ENCODE measurements around the gene RGS3.

The RGS3 gene

DNA sequence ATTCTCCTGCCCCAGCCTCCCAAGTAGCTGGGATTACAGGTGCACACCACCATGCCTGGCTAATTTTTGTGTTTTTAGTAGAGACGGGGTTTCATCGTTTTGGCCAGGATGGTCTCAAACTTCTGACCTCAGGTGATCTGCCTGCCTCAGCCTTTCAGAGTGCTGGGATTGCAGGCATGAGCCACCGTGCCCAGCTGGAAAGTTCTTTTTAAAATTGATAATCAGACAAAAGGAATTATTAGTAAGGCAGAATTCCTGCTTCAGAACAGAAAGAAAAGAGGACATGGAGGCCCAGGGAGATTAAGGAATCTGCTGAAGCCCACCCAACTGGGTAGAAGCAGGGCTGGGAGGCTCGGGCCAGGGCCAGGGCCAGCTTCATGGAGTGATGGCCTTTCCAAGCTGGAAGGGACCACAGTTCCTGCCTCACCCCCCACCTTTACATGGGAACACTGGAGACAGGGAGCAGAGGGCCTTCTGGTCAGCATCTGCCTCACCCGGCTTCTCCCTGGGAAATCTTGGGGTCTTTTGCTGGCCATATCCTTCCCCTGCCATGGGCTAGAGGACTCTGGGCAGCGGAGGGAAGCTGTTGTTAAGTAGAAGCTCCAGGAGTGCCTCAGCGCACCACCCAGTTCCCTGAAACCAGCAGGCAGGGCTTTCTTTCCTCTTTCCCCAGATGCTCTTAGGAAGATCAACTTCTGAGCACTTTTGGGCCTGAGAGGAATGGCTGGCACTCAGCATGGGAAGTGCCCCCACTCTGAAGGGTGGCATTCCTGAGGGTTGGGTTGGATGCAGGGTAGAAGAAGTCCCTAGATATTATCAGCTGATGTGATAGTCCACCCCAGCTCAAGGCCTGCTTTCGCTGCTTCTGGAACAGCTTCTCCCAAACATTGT, 70.1 kb downstream of the RGS3 start:
- DNase-seq (ENCODE audit: insufficient read length, low spot score) (no peak), FAIRE-seq (no peak)
- TF ChIP-seq, protein P1, sequence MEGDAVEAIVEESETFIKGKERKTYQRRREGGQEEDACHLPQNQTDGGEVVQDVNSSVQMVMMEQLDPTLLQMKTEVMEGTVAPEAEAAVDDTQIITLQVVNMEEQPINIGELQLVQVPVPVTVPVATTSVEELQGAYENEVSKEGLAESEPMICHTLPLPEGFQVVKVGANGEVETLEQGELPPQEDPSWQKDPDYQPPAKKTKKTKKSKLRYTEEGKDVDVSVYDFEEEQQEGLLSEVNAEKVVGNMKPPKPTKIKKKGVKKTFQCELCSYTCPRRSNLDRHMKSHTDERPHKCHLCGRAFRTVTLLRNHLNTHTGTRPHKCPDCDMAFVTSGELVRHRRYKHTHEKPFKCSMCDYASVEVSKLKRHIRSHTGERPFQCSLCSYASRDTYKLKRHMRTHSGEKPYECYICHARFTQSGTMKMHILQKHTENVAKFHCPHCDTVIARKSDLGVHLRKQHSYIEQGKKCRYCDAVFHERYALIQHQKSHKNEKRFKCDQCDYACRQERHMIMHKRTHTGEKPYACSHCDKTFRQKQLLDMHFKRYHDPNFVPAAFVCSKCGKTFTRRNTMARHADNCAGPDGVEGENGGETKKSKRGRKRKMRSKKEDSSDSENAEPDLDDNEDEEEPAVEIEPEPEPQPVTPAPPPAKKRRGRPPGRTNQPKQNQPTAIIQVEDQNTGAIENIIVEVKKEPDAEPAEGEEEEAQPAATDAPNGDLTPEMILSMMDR (IDR thresholded peaks at IDR 0.05; ENCODE audit: insufficient read depth, missing control alignments), result no peak

DNA sequence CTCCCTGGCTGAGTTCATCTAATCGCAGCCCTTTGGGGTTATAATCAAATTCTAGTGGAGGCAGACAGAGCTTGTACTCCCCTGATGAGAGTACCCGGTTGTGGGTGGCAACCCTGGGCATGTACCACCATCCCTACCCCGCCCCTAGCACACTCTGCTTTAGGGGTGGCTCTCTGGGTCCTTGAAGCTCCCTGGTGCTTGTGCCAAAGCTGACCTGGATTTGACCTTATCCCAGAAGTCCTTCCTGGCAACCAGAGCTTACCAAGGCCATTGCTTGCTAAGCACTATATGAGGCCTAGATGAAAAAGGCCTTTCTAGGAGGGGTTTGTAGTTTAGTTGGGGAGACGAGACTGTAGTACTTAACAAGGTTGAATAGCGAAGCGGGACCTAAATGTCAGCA, 72.2 kb downstream of the RGS3 start:
- DNase-seq (ENCODE audit: insufficient read length, low spot score) (no peak), FAIRE-seq (no peak)
- TF ChIP-seq, protein P1 (IDR thresholded peaks at IDR 0.05; ENCODE audit: insufficient read depth, missing control alignments), result no peak

GRCh38 chr9:113536166-113536482, 72.6 kb downstream of the RGS3 start:
- DNase-seq (ENCODE audit: insufficient read length, low spot score) (no peak), FAIRE-seq (no peak)
- TF ChIP-seq, protein P1 (IDR thresholded peaks at IDR 0.05; ENCODE audit: insufficient read depth, missing control alignments), result no peak

DNA sequence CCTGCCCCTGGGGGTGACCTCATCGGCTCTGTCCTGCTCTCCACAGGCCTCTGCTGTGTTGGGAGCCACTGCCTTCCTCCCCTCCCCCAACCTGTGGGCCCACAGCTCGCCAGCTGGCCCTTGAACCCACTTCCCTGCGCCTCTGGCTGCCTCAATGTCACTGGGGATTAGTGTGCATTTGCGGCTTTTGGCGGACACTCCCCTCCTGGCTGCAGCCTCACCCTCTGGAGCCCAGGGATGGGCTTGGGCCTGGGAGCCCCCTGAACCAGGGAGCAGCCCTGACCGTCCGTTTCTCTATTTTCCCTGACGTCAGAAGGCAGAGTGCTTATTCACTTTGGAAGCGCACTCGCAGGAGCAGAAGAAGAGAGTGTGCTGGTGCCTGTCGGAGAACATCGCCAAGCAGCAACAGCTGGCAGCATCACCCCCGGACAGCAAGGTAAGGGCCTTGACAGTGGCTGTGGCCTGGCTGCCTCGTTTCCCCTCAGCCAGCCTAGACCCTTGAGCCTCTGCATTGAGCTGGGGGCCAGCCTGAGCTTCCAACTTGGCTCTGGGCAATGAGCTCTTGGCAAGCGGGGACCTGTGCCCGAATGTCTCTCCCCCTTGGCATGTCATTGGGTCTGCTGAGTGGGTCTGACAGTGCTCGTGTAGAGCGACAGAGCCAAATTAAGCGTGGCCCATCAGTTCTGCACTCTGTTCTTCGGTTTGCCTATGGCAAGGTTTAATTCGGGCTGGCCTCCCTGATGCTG, 73.1 kb downstream of the RGS3 start:
- TF ChIP-seq, protein P1 (IDR thresholded peaks at IDR 0.05; ENCODE audit: insufficient read depth, missing control alignments), result no peak
- DNase-seq (ENCODE audit: insufficient read length, low spot score) (no peak), FAIRE-seq (no peak)

GRCh38 chr9:113537229-113537810, 73.8 kb downstream of the RGS3 start:
- FAIRE-seq (no peak), DNase-seq (ENCODE audit: insufficient read length, low spot score) (no peak)
- TF ChIP-seq, protein P1 (IDR thresholded peaks at IDR 0.05; ENCODE audit: insufficient read depth, missing control alignments), result no peak

GRCh38 chr9:113538131-113538530, 74.6 kb downstream of the RGS3 start:
- no peak for DNase-seq (ENCODE audit: insufficient read length, low spot score)
- no peak for FAIRE-seq
- TF ChIP-seq, protein P1 (IDR thresholded peaks at IDR 0.05; ENCODE audit: insufficient read depth, missing control alignments), result no peak
